Ishikawa (cell line): Measurements from ENCODE around the gene AMDHD1.

Experiments used
- CEBPB ChIP-seq: IDR thresholded peaks from 2 replicates; pipeline ENCODE4 v1.6.1; 2012
- CREB1 ChIP-seq: IDR thresholded peaks from 2 replicates; pipeline ENCODE4 v1.6.1; 2012; ENCODE audit warnings: low read depth
- EGR1 ChIP-seq: IDR thresholded peaks from 2 replicates; pipeline ENCODE4 v1.6.1; 2012
- EP300 ChIP-seq: IDR thresholded peaks from 2 replicates; pipeline ENCODE4 v1.6.1; 2012; ENCODE audit warnings: borderline replicate concordance
- FOXM1 ChIP-seq: IDR thresholded peaks from 2 replicates; pipeline ENCODE4 v1.6.1; 2012; ENCODE audit warnings: low read depth, borderline replicate concordance
- NFIC ChIP-seq: IDR thresholded peaks from 2 replicates; pipeline ENCODE4 v1.6.1; 2012
- RAD21 ChIP-seq: IDR thresholded peaks from 2 replicates; pipeline ENCODE4 v1.6.1; 2012; ENCODE audit warnings: low read depth
- TAF1 ChIP-seq: IDR thresholded peaks from 2 replicates; pipeline ENCODE4 v1.6.1; 2012; ENCODE audit warnings: low read depth, mild to moderate bottlenecking
- TCF12 ChIP-seq: IDR thresholded peaks from 2 replicates; pipeline ENCODE4 v1.6.1; 2012; ENCODE audit warnings: low read depth
- TEAD4 ChIP-seq: IDR thresholded peaks from 2 replicates; pipeline ENCODE4 v1.6.1; 2012
- YY1 ChIP-seq: IDR thresholded peaks from 2 replicates; pipeline ENCODE4 v1.6.1; 2012; ENCODE audit warnings: low read depth
- TF ChIP-seq, protein P1 (sequence below): IDR thresholded peaks from 2 replicates; pipeline ENCODE4 v1.6.1; 2012; ENCODE audit warnings: low read depth, mild to moderate bottlenecking
- TF ChIP-seq, protein P2 (sequence below): IDR thresholded peaks from 2 replicates; pipeline ENCODE4 v1.6.1; 2012
- TF ChIP-seq, protein P3 (sequence below): IDR thresholded peaks from 2 replicates; pipeline ENCODE4 v1.6.1; 2012

Gene AMDHD1

DNA sequence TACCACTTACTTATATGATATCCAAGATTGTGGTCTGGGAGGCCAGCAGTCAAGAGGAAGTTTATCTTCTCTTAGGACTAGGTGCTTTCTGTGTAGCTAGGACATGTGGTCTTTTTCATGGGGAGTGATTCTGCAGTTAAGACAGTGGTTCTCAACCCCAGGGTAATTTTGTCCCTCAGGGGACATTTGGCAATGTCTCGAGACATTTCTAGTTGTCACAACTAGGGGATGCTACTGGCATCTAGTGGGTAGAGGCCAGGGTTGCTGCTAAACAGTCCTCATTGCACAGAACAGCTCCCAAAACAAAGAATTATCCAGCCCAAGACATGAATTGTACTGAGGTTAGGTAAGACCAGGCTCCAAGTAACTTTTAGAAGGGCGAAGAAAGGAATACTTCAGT, 20.0 kb downstream of the AMDHD1 start:
- TF ChIP-seq TEAD4, result no peak
- peak; percentile 38; the same call in 1 of the 2 replicates for TF ChIP-seq RAD21

DNA sequence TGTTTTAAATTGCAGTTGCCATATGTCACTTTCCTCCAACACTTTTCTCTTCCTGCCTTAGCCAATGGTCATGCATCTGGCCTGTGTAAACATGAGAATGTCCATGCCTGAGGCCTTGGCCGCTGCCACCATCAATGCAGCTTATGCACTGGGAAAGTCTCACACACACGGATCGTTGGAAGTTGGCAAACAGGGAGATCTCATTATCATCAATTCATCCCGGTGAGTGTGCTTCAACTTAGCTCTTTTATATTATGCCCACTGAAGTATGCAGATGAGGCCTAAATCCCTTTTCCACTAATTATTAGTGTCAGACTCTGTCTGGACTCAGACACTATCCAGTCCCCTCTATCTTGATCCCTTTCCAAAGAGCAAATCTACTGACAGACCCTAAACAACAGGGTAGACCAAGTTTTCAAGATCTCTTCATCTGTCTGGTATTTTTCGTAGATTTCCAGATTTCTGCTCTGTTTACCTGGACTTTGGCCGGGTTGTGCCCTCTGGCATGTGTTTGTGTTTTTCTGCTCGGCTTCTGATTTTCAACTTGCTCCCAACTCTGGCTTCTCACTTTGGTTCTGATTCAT, 23.2 kb downstream of the AMDHD1 start:
- TF ChIP-seq TEAD4 (no peak), FOXM1 (no peak), TCF12 (no peak), RAD21 (no peak), EP300 (no peak), NFIC (no peak), YY1 (no peak), EGR1 (no peak), CREB1 (no peak), CEBPB (no peak)
- TF ChIP-seq, protein P1, sequence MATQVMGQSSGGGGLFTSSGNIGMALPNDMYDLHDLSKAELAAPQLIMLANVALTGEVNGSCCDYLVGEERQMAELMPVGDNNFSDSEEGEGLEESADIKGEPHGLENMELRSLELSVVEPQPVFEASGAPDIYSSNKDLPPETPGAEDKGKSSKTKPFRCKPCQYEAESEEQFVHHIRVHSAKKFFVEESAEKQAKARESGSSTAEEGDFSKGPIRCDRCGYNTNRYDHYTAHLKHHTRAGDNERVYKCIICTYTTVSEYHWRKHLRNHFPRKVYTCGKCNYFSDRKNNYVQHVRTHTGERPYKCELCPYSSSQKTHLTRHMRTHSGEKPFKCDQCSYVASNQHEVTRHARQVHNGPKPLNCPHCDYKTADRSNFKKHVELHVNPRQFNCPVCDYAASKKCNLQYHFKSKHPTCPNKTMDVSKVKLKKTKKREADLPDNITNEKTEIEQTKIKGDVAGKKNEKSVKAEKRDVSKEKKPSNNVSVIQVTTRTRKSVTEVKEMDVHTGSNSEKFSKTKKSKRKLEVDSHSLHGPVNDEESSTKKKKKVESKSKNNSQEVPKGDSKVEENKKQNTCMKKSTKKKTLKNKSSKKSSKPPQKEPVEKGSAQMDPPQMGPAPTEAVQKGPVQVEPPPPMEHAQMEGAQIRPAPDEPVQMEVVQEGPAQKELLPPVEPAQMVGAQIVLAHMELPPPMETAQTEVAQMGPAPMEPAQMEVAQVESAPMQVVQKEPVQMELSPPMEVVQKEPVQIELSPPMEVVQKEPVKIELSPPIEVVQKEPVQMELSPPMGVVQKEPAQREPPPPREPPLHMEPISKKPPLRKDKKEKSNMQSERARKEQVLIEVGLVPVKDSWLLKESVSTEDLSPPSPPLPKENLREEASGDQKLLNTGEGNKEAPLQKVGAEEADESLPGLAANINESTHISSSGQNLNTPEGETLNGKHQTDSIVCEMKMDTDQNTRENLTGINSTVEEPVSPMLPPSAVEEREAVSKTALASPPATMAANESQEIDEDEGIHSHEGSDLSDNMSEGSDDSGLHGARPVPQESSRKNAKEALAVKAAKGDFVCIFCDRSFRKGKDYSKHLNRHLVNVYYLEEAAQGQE, result no peak

DNA sequence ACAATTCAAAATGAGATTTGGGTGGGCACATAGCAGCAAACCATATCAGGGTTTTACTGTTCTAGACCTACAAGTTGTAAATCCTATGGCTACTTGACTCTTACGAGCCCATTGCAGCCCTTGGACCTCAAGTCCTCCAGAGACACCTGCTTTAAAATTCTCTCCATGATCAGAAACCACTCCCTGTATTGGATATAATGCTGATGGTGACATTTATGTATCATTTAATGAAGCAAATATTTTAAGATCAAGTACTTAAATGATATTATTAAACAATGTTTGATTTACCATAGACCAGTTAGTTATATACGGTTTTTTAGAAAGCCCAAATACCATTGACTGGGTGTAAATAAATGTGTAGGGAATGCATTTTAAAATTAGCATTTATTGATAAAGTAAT, 24.2 kb downstream of the AMDHD1 start:
- TF ChIP-seq, protein P1, result no peak
- TF ChIP-seq, protein P2, sequence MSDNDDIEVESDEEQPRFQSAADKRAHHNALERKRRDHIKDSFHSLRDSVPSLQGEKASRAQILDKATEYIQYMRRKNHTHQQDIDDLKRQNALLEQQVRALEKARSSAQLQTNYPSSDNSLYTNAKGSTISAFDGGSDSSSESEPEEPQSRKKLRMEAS, result no peak
- no peak for TF ChIP-seq EGR1

DNA sequence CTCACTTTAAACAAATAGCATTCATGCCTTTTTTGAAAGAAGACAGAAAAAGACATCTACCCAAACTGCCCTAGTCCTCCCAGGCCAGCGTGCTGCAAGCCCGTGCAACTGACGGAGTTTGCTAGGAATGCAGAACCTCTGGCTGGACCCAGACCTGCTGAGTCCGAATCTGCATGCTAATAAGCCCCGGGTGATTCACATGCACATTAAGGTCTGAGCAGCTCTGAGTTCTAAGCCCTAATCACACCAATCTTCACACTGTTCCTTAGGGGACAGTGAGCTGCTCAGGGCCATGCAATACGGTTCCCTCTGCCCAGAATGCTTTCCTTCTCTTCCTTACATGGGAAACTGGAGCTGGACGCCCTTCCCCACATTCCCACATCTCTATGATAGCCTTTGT, 27.8 kb downstream of the AMDHD1 start:
- no peak for TF ChIP-seq EP300
- no peak for TF ChIP-seq YY1
- TF ChIP-seq CREB1, result no peak
- no peak for TF ChIP-seq TAF1
- TF ChIP-seq, protein P3, sequence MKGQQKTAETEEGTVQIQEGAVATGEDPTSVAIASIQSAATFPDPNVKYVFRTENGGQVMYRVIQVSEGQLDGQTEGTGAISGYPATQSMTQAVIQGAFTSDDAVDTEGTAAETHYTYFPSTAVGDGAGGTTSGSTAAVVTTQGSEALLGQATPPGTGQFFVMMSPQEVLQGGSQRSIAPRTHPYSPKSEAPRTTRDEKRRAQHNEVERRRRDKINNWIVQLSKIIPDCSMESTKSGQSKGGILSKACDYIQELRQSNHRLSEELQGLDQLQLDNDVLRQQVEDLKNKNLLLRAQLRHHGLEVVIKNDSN, result no peak
- no peak for TF ChIP-seq NFIC
- TF ChIP-seq RAD21, result no peak
- TF ChIP-seq FOXM1, result no peak
- TF ChIP-seq, protein P2, result no peak
- no peak for TF ChIP-seq EGR1
- no peak for TF ChIP-seq CEBPB
- no peak for TF ChIP-seq TCF12
- no peak for TF ChIP-seq TEAD4

DNA sequence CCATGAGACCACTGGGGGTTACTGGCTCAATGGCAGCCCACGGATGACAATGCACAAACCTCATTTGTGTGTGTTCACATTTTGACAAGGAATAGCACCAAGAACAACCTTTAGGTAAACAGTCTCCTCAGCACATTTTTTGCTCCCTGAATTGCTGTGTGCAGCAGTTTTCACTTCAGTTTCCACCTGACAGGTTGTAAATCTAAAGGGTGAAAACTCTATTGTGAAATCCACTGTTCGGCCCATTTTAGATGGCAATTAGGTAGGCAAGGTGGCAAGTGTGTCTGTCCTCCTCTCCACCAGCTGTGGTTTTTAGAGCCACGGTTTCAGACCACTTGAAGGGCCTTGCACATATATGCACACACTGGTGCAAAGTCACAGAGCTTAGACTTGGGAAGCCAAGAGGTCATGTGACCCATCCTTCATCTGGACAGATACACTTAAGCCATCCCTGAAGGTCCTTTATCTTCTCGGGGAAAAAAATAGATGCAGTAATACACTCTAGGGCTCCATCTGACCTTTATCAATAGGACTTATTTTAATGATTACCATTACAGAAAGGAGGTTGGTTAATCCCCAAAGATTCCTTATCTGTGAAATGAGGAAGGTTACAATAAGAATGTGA, 29.8 kb downstream of the AMDHD1 start:
- no peak for TF ChIP-seq TEAD4
- TF ChIP-seq YY1, result no peak
- TF ChIP-seq, protein P3, result peak; percentile 30; the same call in 1 of the 2 replicates

DNA sequence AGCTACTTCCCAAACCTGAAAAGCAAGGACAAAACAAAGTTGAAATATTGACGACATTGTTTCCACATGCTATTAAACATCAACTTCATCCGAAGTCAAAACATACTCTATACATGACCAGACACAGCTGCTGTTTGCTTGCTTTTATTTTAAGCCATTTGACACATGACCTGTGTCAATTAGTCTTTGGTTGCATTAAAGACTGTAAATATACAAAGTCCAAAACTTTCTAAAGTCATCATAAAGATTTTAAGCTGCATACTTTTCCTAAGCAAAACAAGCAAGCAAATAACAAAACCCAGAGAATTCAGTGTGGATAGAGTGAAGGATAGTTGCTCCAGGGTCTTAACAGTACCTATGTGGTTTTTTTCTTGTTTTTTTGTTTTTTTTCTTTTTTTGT, 31.2 kb downstream of the AMDHD1 start:
- TF ChIP-seq CREB1 (no peak), RAD21 (no peak), NFIC (no peak)
- TF ChIP-seq, protein P1, result no peak
- TF ChIP-seq, protein P3, result no peak
